Muscle of arm (tissue), 14 donors: ENCODE measurements around the gene SYT8. TPM values are rescaled to one million over a fixed set of nuclear protein-coding genes. Genes with fewer than 3 reads are reported as not detected.
"Not testable (repeated sequence)": the region's sequence is repeated elsewhere in the genome, so short reads cannot be mapped to it uniquely, and the experiment has no call there.

Experiments used
- DNase-seq: peaks from one replicate; pipeline ENCODE4 v3.0.0-alpha.2; 2013
- long read RNA-seq, 11 donors: transcript quantifications; one replicate each; lab custom pipeline, GENCODE V29; 2026
- polyA plus RNA-seq, 12 donors: library from polyadenylated mRNA; unstranded; fragments of 120-200 nt; gene quantifications; one replicate each; pipeline ENCODE4 v1.2.1, GENCODE V29; 2013; ENCODE audit not compliant: insufficient read length in 12 of 12

Gene SYT8, protein sequence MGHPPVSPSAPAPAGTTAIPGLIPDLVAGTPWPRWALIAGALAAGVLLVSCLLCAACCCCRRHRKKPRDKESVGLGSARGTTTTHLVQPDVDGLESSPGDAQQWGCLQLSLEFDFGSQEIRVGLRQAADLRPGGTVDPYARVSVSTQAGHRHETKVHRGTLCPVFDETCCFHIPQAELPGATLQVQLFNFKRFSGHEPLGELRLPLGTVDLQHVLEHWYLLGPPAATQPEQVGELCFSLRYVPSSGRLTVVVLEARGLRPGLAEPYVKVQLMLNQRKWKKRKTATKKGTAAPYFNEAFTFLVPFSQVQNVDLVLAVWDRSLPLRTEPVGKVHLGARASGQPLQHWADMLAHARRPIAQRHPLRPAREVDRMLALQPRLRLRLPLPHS
- 1 to 10 TPM in 3 of 12 donors, under 1 TPM in 7, not detected in 2; 0.20 to 4.9 (median 0.62) TPM for polyA plus RNA-seq
- long read RNA-seq, donor 1: 0 reads
- long read RNA-seq, donor 2: 0 reads
- long read RNA-seq, donor 3: 0 reads
- long read RNA-seq, donor 4: 0 reads
- long read RNA-seq, donor 5: 0 reads
- long read RNA-seq, donor 6: 0 reads
- long read RNA-seq, donor 7: 0 reads
- long read RNA-seq, donor 8: 0 reads
- long read RNA-seq, donor 9: 0 reads
- long read RNA-seq, donor 10: 0 reads
- long read RNA-seq, donor 11, partial matches to known transcripts: 0 of 1 reads
- long read RNA-seq, donor 11, other reads (novel, unspliced or antisense): 0 of 1 reads

- DNase-seq: no peak
Measured at GRCh38 chr11:1834779-1835670, at the start of gene SYT8. Gene SYT8 (plus strand): TSS chr11:1834990. CDS start chr11:1835106, 116 bp downstream.

GRCh38 chr11:1785749-1786413, 48.9 kb upstream of the SYT8 start:
- no peak for DNase-seq

DNA sequence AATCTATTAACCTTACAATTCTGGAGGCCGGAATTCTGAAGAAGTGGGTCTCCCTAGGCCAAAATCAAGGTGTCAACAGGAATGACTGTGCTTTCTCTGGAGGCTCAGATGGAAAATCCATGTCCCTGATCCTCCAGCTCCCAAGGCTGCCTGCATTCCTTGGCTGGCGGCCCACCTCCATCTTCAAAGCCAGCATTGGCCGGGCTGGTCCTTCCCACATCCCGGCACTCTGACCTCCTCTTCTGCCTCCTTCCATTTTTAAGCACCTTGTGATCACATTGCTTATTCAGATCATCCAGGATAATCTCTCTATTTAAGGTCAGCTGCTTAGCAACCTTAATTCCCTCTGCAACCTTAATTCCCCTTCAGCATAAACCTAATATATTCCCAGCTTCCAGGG, 48.3 kb upstream of the SYT8 start:
- DNase-seq: no peak

DNA sequence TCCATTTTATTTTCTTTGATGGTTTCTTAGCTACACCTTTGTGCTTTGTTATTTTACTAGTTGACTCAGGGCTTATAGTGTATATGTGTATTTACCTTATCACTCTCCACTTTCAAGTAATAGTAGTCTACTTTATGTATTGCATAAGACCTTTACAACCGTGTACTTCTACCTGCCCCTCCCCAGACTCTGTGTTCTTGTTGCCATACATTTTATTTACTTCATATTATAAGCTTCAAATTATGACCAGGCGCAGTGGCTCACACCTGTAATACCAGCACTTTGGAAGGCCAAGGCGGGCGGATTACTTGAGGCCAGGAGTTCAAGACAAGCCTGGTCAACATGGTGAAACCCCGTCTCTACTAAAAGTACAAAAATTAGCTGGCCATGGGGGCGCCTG, 42.9 kb upstream of the SYT8 start:
- DNase-seq: no peak

DNA sequence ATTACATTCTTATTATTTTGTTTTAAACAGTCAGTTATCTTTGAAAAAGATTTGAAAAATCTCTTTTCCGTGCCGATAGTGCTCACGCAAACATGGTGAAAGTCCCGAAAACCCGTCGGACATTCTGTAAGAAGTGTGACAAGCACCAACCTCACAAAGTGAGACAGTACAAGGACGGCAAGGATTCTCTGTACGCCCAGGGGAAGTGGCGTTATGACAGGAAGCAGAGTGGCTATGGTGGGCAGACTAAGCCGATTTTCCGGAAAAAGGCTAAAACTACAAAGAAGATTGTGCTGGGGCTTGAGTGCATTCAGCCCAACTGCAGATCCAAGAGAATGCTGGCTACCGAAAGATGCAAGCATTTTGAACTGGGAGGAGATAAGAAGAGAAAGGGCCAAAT, 42.3 kb upstream of the SYT8 start:
- DNase-seq: no peak

DNA sequence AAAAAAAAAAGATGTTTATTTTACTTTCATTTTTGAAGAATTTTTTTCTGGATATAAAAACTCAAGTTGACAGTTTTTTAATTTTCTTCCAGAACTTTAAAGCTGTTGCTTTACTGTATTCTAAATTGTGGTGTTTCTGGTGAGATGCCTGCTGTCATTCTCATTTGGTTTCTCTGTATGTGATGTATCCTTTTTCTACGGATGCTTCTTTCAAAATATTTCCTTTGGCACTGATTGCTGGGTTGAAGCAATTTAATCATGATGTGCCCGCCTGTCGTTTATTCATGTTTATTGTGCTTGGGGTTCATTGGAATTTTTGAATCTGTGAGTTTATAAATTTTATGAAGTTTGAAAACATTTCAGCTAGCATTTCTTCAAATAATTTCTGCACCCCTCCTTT, 41.7 kb upstream of the SYT8 start:
- DNase-seq: no peak

DNA sequence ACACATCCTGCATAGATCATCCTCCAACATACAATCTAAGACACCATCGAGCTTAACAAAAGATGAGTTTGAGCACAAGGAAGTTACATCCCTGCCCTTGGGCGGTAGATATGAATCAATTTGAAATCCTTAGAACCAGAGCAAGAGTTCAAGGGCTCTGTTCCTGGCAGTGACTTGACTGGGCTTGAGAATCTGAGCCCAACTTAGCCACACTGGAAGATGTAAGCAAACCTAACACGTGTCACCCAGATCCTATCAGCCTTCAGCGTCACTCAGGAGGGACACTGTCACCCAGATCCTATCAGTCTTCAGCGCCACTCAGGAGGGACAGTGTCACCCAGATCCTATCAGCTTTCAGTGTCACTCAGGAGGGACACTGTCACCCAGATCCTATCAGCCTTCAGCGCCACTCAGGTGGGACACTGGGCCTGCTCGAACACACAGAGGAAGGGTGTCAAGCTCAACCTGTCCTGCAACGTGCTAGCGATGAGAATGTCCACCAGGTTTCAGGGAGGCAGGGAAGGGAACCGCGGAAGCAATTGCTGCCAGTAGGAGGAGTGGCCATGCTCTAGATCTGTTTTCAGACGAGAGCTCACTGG, 38.3 kb upstream of the SYT8 start:
- no peak for DNase-seq

DNA sequence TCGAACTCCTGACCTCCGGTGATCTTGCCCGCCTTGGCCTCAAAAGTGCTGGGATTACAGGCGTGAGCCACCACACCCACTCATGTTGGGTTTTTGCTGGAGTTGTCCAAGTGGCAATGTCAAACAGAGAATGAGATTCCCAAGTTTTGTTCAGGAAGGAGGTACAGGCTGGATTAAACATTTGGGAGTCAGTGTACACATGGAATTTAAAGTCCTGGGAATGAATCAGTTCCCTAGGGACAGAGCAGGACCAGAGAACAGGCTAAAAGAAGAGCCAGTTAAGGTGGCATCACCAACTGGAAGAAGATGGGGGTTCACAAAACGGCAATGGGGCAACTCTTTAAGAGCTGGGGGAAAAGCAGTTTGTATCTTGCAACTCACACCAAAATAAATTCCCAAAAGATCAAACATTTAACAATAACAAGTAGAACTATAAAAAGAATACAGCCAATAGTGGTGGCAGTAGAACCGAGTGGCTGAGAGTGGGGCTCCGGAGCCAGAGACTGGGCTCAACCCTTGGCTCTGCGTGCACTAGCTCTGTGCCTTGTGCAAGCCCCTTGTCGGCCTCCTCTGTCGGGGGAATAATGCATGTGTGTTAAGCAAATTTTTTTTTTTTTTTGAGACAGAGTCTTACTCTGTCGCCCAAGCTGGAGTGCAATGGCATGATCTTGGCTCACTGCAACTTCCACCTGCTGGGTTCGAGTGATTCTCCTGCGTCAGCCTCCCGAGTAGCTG, 37.2 kb upstream of the SYT8 start:
- DNase-seq: no peak

DNA sequence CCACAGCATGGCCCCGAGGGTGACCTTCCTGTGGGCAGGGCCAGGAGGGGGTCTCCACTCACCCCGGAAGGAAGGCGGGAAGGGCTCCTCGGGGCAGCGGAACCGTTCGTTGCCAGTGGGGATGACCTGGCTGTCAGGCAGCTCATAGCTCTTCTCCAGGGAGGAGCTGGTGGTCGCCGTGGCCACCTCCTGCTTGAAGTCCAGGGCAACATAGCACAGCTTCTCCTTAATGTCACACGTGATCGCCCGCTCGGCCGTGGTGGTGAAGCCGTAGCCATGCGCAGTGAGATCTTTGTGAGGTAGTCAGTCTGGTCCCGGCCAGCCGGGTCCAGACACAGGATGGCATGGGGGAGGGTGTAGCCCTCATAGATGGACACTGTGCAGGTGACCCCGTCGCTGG, 31.5 kb upstream of the SYT8 start:
- DNase-seq: no peak

DNA sequence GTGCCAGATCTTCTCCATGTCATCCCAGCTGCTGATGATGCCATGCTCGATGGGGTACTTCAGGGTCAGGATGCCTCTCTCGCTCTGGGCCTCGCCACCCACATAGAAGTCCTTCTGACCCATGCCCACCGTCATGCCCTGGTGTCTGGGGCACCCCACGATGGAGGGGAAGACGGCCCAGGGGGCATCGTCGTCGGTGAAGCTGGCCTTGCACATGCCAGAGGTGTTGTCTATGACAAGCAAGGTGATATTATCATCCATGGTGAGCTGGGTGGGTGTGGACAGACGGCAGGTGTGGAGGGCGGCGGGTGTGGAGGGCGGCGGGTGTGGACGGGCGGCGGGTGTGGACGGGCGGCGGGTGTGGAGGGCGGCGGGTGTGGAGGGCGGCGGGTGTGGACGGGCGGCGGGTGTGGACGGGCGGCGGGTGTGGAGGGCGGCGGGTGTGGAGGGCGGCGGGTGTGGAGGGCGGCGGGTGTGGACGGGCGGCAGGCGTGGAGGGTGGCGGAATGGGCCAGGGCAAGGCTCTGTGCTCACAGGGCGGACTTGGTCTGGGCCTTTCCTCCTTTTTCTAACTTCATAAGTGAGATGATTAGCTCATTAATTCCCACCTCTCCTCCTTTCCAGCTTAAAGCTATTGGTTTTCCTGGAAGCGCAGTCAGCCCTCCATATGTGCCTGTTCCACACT, 30.8 kb upstream of the SYT8 start:
- not testable (repeated sequence) for DNase-seq

DNA sequence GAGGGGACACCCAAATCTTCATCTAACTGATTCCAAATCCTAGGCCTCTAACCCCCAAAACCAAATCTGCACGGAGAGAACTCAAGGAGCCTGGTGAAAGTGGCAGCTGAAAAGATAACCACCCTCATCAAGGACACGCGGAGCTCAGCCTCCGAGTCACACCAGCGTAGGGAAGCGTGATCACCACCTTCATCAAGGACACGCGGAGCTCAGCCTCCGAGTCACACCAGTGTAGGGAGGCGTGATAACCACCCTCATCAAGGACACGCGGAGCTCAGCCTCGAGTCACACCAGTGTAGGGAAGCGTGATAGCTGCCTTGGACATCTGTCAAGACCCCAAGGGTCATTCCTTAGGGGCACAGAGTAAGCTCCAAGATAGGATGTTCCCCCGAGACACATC, 29.3 kb upstream of the SYT8 start:
- DNase-seq: no peak

- DNase-seq: no peak
Measured at GRCh38 chr11:1807264-1807995, 27.4 kb upstream of the SYT8 start.

DNA sequence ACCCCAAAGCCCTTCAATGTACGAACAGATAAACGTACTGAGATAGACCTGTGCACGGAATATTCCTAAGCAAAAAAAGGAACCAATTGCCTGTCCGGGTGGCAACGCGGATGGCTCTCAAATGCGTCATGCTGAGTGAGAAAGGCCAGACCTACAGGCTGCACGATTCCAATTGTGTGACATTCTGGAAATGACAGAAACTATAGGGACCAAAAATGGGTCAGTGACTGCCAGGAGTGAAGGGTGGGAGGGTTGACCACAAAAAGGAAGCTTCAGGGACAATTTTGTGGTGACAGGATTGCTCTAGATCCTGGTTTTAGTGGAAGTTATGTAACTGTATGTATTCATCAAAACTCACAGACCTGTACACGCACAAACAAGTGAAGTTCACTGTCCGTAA, 24.0 kb upstream of the SYT8 start:
- DNase-seq: no peak

DNA sequence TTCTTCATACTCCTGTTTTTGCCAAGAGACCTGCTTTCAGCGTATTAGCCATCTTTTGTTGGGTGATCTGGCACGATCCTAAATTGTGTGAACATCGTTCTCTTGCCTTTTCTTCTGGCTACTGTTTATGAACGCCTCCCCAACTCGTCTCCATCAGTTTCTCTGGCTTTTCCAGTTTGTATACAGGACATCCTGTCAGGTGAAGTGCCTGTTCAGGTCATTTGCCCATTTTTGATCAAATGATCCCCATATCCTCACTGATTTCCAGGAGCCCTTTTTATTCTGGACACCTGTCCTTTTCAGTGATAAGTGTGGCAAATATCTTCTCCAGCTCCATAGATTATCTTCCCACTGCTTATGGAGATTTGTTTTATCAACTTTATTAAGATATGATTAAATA, 22.5 kb upstream of the SYT8 start:
- no peak for DNase-seq

GRCh38 chr11:1812801-1813200, 22.0 kb upstream of the SYT8 start:
- no peak for DNase-seq

- not testable (repeated sequence) for DNase-seq
Measured at GRCh38 chr11:1813356-1813755, 21.4 kb upstream of the SYT8 start.

DNA sequence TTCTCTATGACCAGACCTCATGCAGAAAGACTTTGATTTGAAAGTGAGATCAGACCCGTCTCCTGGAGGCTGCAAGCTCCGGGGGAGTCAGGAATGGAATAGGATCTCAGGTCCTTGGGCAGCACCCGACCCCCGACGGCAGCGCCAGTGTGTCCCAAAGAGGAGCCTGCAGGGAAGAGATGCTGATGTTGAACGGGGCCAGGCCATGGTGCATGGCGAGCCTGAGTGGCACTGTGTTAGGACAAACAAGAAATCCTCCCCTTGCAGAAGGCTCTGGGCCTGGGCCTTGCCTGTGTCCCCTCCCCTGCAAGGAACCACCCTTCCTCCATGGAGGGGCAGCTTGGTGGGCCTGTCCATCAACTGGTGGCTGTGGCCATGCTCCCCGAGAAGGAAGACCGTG, 20.1 kb upstream of the SYT8 start:
- no peak for DNase-seq

- no peak for DNase-seq
Measured at GRCh38 chr11:1815311-1815710, 19.5 kb upstream of the SYT8 start.

GRCh38 chr11:1815751-1816150, 19.0 kb upstream of the SYT8 start:
- DNase-seq: no peak
